Ovary (tissue), 3 donors: ENCODE results near the gene SPAG16.

Experiments
- CTCF ChIP-seq, 3 donors: fragments of 450-650 bp in 2 of 3; fragments of 200-600 bp in 1 of 3; IDR thresholded peaks; one replicate each; pipeline versions ENCODE4 v1.5.1 to v1.8.0; 2016 to 2022; ENCODE audit warnings: antibody characterized with exemption in 3 of 3, mild to moderate bottlenecking in 1 of 3
- EP300 ChIP-seq: sonication (generic); formaldehyde crosslinking; IDR thresholded peaks from one replicate; pipeline ENCODE4 v1.6.1; 2017; ENCODE audit warnings: antibody characterized with exemption
- POLR2A ChIP-seq: fragments of 450-650 bp; IDR thresholded peaks from one replicate; pipeline ENCODE4 v1.6.1; 2017; ENCODE audit warnings: antibody characterized with exemption, mild to moderate bottlenecking, moderate library complexity
- donor health status: DM: no; HTN: no; CAD: no.

DNA sequence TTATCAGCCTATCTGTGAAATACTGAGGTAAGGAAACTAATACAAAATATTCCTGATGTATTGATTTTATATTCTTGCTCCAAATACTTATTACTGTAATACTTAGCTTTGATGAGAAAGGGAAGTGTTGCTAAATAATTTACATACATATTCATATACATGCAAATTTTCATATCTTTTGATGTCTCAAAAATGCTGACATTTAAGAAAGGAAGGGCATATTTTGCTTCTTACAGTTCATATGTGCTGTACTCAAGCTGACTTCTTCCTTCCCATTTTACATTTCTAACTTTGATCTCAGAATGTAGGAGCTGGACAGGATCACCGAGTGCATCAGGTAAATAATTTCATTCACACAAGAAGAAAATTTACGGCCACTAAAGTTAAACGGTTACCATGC is 727.4 kb downstream of the SPAG16 start:
- TF ChIP-seq POLR2A (no peak), CTCF (IDR thresholded peaks at IDR 0.05) (no peak), EP300 (no peak)
